Measurements from ENCODE around the gene FADS6.
"Not testable (repeated sequence)": the region's sequence is repeated elsewhere in the genome, so short reads cannot be mapped to it uniquely, and the experiment has no call there.

The FADS6 gene

GRCh38 chr17:74888469-74888868 is 5.0 kb downstream of the FADS6 start:
- DNase-seq (ENCODE audit: low read depth), result no peak

DNA sequence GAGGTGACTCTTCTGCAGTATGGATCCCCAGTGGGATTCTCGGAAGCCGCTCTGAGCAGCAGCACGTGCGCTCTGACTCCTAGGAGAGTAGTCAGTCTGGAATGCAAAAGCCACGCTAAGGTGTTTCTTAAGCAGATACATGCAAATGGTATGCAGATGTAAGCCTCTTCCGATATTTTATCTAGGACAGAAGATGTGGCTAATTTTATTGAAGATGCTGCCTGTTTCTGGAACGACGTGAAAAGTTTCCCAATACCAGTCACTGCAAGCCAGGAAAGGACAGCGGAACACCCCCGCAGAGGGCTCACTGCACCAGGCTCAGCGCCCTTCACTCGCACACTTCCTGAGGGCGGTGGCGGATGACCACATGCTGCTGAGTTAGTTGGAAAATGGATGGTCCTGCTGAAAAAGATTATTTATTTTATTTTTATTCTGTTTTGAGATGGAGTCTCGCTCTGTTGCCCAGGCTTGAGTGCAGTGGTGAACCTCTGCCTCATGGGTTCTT is 10.1 kb downstream of the FADS6 start:
- DNase-seq (ENCODE audit: low read depth), result no peak

DNA sequence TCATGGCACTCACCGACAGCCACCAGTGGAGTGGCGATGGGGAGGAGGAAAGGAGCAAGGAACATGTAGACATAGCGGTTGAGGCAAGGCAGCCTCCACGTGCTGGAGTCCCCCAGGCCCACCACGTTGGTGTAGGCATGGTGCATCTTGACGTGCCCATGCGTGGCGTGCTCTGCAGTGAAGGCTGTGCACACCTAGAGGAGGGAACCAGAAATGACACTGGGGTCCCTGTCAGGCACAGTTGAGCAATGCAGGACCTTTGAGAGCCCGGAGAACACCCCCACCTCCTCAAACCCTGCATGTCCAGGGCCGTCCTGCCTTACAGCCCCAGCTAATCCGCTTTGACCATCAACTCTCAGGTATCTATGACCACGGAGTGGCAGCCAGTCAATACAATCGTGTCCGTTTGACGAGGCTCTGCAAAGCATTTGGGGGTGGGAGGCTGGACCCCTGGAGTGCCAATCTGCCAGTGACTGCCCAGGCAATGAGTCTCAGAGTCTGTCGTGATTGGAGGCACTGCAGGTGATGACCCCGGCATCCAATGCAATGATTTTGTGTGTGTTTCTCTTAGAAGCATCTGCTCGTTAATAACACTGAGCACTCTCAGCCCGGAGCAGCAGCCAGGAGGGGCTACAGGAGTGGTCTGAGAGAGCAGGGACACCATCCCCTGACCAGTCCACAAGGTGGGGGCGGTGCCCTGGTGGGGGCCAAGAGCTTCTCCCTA is 10.8 kb downstream of the FADS6 start:
- no peak for DNase-seq (ENCODE audit: low read depth)

- DNase-seq (ENCODE audit: low read depth), result no peak
Measured at GRCh38 chr17:74881073-74881472, 12.4 kb downstream of the FADS6 start.

DNA sequence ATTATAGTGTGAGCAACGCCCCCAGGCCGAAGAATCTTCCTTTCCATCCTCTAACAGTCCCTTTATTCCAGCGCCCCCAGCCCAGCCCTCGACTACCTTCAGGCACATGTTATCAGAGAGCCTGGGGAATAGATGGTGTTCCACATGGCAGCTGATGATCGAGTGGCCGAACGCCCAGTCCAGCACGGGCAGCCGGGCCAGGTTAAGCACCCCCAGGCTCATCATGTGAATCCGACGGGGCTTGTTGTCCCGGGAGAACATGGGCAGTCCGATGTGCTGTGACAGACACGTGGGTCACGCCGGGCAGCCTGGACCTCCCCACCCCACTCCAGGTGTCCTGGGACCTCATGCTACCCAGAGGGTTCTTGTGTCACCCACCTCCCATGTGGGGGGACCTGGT is 14.1 kb downstream of the FADS6 start:
- no peak for DNase-seq (ENCODE audit: low read depth)

GRCh38 chr17:74878658-74879057 is 14.8 kb downstream of the FADS6 start:
- no peak for DNase-seq (ENCODE audit: low read depth)

DNA sequence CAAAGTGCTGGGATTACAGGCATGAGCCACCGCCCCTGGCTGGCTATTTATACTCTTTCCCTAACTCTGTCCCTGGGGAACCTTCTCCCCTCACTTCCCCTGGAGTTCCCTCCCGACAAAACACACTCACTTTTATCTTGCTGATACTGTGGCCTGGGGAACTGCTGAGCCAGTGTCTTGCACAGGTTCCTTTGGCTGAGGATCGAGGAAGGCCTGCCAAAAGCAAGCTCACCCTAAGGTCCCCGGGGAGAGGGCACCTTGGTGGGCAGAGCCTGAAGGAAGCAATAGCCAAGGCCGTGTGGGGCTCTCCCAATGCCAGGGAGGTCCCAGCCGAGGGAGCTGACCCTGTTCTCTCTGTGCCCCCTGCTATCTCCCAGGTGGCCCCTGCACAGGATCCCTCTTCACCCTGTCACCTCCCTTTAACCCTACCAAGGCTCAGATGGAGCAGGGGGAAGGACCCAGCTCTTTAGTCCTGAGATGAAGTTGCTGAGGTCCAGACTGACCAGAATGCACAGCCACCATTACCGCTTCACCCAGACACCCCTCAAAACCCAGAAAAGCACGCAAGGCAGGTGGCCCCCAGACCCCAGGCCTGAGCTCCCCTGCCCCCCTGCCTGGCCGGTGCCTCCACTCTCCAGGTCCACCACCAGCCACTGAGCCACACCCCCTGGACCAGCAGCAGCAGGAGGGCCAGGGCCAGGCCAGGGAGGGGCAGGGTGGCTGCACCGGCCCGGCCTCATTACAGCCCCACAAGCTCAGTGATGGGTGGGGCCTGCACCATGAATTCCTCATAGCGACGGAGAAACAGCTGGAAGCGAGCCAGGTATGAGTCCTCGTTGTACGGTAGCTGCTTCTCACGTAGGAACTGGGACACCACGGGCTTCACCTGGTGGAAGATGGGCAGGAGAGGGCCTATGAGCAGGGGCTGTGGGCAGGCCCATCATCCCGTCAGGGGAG is 15.6 kb downstream of the FADS6 start:
- DNase-seq (ENCODE audit: low read depth), result no peak

DNA sequence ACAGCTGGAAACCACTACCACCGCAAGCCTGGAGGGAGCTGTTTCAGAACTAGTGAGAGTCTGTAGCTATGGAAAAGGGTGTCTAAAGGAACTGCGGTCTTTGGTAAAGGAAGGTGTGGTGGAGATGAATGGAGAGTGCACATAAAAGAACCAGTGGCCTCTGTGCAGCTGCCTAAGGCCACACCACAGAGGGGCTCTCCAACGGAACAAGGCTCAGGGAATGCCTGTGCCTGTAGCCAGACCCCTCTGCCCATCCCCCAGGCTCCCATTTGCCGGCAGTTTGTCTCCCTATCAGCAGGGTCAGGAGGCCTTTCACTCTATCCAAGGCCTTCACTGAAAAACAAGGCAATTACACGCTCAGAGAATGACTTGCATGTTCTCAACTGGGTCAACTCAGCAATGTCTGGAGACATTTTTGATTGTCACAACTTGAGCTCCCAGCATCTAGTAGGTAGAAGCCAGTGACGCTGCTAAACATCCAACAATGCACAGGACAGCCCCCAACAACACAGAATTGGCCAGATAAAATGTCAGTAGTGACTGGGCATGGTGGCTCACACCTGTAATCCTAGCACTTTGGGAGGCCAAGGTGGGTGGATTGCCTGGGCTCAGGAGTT is 17.3 kb downstream of the FADS6 start:
- no peak for DNase-seq (ENCODE audit: low read depth)

GRCh38 chr17:74875155-74875976 is 18.1 kb downstream of the FADS6 start:
- no peak for DNase-seq (ENCODE audit: low read depth)

DNA sequence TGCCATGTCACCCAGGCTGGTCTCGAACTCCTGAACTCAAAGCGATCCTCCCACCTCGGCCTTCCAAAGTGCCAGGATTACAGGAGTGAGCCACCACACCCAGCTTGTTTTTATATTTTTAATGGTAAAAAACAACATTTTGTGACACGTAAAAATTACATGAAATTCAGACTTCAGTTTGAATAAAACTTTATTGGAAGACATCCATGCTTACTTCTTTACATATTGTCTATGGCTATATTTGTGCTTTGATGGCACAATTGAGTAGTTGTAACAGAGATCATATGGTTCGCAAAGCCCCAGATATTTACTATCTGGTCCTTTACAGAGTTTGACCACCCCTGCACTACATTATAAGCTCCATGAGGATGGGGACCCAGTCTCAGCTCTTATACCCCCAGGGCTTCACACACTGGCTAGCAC is 18.8 kb downstream of the FADS6 start:
- no peak for DNase-seq (ENCODE audit: low read depth)

DNA sequence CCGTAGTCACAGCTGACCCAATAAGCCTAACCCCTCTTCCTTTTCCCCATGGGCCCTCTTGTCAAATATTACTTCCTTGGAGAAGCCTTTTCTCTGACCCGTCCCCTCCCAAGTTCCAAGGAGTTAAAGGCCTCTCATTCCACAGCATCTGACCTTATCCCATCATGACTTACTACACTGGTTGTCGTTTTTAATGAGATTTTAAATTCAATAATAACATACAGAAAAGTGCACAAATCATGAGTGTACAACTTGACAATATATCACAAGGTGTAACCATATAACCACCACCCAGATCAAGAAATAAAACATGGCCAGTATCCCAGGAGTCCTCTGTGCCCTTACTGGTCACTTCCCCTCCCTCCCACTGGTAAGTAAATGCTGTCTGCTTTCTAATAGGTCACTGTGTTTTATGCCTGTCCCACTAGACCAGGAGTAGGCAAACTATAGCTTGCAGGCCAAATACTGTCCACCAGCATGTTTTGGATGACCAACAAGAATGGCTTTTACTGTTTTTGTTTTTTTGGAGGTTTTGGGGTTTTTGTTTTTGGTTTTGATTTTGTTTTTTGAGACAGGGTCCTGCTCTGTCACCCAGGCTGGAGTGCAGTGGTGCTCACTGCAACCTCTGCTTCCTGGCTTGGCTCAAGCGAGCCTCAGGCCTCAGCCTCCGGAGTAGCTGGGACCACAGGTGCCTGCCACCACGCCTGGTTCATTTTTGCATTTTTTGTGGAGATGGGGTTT is 19.4 kb downstream of the FADS6 start:
- no peak for DNase-seq (ENCODE audit: low read depth)

DNA sequence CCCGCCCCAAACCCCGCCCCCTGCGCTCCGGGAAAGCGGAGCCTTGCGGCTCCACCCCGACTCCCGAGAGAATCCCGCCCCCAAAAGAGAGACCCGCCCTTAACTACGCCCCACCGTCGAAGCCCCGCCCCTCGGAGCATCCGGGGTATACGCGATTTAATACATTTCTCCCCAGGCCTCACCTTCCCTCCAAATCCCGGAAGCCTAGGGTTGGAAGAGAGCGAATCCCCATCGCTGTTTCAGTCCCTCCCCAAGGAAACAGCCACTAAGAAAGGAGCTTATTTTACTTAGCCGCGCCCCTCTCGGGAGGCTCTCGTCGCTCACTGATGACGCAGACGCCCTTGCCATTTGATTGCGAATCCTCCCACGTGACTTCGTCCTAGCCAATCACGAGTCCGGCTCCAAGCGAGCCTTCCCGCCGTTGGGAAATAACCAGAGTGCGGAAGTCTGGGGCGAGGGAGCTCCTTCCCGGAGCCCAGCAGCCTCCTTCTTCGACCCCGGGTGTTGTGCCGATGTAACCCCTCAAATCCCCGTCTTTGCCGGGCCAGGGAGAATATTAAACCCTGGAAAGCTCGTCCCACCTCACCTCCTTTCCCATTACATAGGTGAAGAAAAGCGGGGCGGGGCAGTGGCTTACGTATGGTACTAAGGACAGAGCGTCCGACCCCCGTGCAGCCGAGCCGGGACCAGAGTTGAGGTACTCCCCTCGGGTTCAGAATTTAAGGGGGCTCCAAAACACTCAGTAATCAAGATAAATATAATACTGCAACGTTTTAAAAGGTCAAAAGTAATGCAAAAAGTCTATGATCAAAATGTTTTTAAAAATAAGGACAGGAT is 20.2 kb downstream of the FADS6 start:
- peak; percentile 98 for DNase-seq (ENCODE audit: low read depth)

DNA sequence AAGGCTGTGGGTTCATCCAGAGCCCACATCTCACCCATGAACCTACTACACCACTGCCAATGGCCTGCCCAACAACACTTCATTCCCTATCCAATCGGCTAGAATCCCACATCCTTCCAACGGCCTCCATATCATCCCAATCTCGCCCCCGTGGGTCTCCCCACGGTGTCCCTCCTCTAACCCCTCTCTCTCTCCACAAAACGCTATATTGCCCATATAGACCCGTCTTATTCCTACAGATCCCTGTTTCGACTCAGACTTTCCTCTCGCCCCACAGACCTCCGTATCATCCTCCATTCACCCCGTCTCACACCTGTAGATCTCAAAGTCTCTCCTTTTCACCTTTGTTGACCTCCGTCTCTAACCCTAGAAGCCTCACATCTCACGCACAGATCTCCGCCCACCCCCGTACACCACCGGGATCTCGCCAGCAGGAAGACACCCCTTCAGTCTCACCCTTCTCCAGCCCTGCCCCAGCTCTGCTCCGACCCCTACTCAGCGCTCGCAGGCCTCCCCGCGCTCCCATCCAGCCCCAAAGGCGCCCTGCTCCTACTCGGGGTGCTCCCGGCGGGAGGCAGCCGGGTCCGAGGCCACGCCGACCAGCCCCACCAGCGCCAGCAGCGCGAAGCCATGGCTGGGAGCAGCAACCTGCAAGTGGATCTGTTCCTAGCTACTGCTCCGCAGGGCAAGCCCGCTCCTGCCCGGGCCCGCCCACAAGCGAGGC is 21.0 kb downstream of the FADS6 start, which contains the start of gene FDXR:
TSS of gene FDXR (minus strand) at position 682 of the 724 bp plus-strand sequence. CDS start at position 632, 50 bp downstream.
- no peak for DNase-seq (ENCODE audit: low read depth)

DNA sequence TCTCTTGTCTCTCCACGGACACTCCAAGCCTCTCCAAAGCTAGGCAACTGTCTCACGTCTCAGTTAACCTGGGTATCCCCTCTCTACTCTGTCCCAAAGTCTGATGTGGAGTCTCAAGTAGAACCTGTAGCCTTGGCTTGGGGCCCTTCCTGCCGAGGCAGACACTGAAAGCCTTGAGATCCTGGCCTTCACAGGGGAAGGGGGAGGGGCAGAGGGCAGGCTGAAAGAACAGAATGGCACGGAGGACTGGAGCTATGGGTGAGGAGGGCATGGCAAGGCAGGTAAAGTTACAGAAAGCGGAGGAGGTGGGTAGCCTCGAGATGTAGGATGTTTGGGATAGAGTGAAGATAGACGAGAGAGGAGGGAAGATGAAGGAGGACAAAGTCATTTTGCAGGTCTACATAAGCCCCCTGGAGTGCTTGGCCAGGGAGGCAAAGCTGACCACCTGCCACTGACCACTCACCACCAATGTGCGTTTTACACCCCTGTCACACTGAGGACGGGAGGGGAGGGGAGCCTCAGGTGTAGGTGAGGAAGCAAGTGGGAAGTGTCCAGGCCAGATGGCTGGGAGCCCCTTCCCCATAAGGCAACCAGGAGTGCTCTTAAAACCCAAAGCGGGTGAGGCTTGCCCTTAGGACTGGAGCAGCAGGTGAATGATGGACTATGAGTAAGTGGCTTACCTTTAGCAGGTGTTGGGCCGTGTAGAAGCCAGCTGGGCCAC is 21.9 kb downstream of the FADS6 start:
- DNase-seq (ENCODE audit: low read depth), result no peak

- DNase-seq (ENCODE audit: low read depth), result no peak
Measured at GRCh38 chr17:74870512-74870911, 22.9 kb downstream of the FADS6 start.

DNA sequence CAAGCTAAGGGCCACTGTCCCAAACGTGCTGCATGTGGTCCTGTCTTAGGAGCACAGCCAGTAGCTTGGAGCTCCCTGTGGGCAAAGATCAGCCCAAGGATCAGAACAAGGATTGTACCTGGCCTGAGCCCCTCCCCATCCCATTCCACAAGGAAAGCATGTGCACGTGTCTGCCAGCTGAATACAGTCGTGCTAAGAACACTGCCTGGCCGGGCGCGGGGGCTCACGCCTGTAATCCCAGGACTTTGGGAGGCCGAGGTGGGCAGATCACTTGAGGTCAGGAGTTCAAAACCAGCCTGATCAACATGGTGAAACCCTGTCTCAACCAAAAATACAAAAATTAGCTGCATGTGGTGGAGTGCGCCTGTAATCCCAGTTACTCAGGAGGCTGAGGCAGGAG is 23.4 kb downstream of the FADS6 start:
- not testable (repeated sequence) for DNase-seq (ENCODE audit: low read depth)

GRCh38 chr17:74868908-74869255 is 24.6 kb downstream of the FADS6 start:
- DNase-seq (ENCODE audit: low read depth), result no peak

DNA sequence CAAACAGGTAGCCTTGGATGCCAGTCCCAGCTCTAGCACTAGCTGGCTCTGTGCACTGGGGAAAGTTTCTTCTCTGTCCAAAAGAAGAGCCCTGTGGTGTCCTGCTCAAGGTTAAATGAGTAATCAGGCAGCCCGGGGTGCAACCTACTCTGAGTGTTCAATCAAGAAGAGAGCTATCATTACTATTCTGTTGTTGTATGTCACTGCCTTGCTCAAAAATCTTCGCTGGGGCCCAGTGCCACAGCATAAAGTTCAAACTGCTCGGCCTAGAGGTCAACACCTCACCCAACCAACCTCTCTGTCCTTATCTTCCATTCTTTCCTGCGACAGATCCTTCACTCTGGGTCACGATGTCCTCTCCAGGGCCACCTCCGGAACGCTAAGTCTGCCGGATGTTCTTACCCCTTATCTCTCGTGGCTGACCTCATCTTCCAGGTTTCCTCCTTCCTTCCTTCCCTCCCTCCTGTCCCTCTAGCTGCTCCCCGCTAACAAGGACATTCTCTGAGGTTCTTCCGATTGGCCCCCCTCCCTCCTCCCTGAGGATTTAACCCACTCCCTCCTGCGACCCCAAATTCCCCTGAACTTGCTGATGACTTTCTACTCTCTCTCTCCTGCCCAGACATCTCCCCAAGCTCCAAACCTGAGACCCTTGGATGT is 25.1 kb downstream of the FADS6 start:
- DNase-seq (ENCODE audit: low read depth), result no peak

Data from T-helper 22 cell (primary cell).